ENCODE results near the gene TTBK1. TPM values are rescaled to one million over a fixed set of nuclear protein-coding genes. Genes with fewer than 3 reads are reported as not detected.

TTBK1 gene
- total and polyA plus RNA-seq, 10 of the 15 experiments (the other 5 are each of a cell fraction or from before 2014, with no cell fraction given), result 0.05 to 0.27 TPM; not detected in 8

- no peak for TF ChIP-seq HDAC6 (IDR thresholded peaks at IDR 0.05; ENCODE audit: unreplicated experiment)
- no peak for TF ChIP-seq ZSCAN29 (IDR thresholded peaks at IDR 0.05)
- no peak for TF ChIP-seq WRNIP1 (IDR thresholded peaks at IDR 0.05; ENCODE audit: borderline replicate concordance, low read depth, low read length)
Measured at GRCh38 chr6:43219119-43219518, 24.2 kb upstream of the TTBK1 start (continued).

- H3K4me2 ChIP-seq (ENCODE audit: control insufficient read depth, insufficient read depth), result no peak overlapping the region
- in situ Hi-C loops (cut with MboI), result no loop called here
Measured at GRCh38 chr6:43219814-43220213, 23.5 kb upstream of the TTBK1 start.

More at GRCh38 chr6:43219814-43220213, 23.5 kb upstream of the TTBK1 start:
- DNase-seq (ENCODE audit: low read depth, low spot score) (no peak), FAIRE-seq (no peak), ATAC-seq (no peak)
- Histone ChIP-seq H3K4me1 (ENCODE audit: control insufficient read depth, insufficient read depth, low read length) (peaks cover 10% of the 10 kb centered on the region), H3K9ac (ENCODE audit: control insufficient read depth, insufficient read depth, low read length) (no peak overlapping the region), H3K27me3 (replicated peaks in 1 of 2; ENCODE audit: control insufficient read depth in 2 of 2, insufficient read depth in 2 of 2, low read length in 1 of 2) (no peaks in the 10 kb centered on the region), H3K9me3 (replicated peaks; ENCODE audit: control insufficient read depth, insufficient read depth, low read length) (no peaks in the 10 kb centered on the region), H3K27ac (ENCODE audit: control insufficient read depth, insufficient read depth) (no peak overlapping the region), H4K20me1 (ENCODE audit: control insufficient read depth, insufficient read depth) (no peaks in the 10 kb centered on the region), H2AFZ (ENCODE audit: control insufficient read depth, low read depth, low read length) (no peak overlapping the region), H3K36me3 (ENCODE audit: control insufficient read depth in 2 of 2, insufficient read depth in 2 of 2, low read length in 1 of 2) (peaks cover 0 to 1% of the 10 kb centered on the region in 2 experiments; a peak in 2 of 4 replicates), H3K79me2 (ENCODE audit: control insufficient read depth, insufficient read depth, low read length) (peaks cover 7% of the 10 kb centered on the region), H3K4me3 (no peak overlapping the region)
- ChIA-PET SMC1A (ENCODE audit: uncharacterized antibody, unreplicated experiment) (no interaction called here), CTCF (no interaction called here), POLR2A (no interaction called here), RAD21 (ENCODE audit: unreplicated experiment) (no interaction called here)
- intact Hi-C loops (cut with micrococcal nuclease; ENCODE audit: unreplicated experiment), result no loop called here
- no TSS peak for BruUV-seq (replicated peaks)
- WGBS (ENCODE audit: insufficient coverage, insufficient replicate concordance, low lambda C conversion rate, missing lambda C conversion rate), result 90% methylated on average over 7 of the region's 7 CpGs
- TF ChIP-seq JUND (IDR thresholded peaks at IDR 0.05; ENCODE audit: low read depth, low read length) (no peak), HDAC2 (IDR thresholded peaks at IDR 0.05) (no peak), ATF7 (IDR thresholded peaks at IDR 0.05; ENCODE audit: low read depth) (no peak), POLR2A (IDR thresholded peaks at IDR 0.05; ENCODE audit: low read depth, low read length) (no peak), REST (IDR thresholded peaks at IDR 0.05; ENCODE audit: low read depth, low read length) (no peak), TCF3 (IDR thresholded peaks at IDR 0.05; ENCODE audit: borderline replicate concordance, insufficient read depth, low read depth, low read length) (no peak), FOXK2 (IDR thresholded peaks at IDR 0.05) (no peak), BRCA1 (IDR thresholded peaks at IDR 0.05; ENCODE audit: low read depth, low read length) (no peak), CHD2 (IDR thresholded peaks at IDR 0.05; ENCODE audit: borderline replicate concordance, low read depth, low read length) (no peak), SP1 (IDR thresholded peaks at IDR 0.05; ENCODE audit: low read depth, low read length) (no peak), ZBTB4 (CRISPR knock-in tag; IDR thresholded peaks at IDR 0.05) (no peak), ZNF274 (IDR thresholded peaks at IDR 0.05; ENCODE audit: insufficient read depth, insufficient read length) (no peak), YY1 (IDR thresholded peaks at IDR 0.05; ENCODE audit: low read depth, low read length) (no peak), IKZF1 (conservative IDR thresholded peaks at IDR 0.05) (no peak), HDAC6 (IDR thresholded peaks at IDR 0.05; ENCODE audit: unreplicated experiment) (no peak), RAD51 (IDR thresholded peaks at IDR 0.05) (no peak), EZH2 (IDR thresholded peaks at IDR 0.05; ENCODE audit: borderline replicate concordance, control insufficient read depth, low read depth, low read length) (no peak), NBN (IDR thresholded peaks at IDR 0.05) (no peak), SREBF1 (IDR thresholded peaks at IDR 0.05; ENCODE audit: low read length) (no peak), EED (IDR thresholded peaks at IDR 0.05; ENCODE audit: low read depth) (no peak)

Measured in GM12878 (cell line).